Lung (tissue), 12 donors: ENCODE results near the gene ZDHHC19. TPM values are rescaled to one million over a fixed set of nuclear protein-coding genes. Genes with fewer than 3 reads are reported as not detected.
"Not testable (repeated sequence)": the region's sequence is repeated elsewhere in the genome, so short reads cannot be mapped to it uniquely, and the experiment has no call there.

Experiments
- ATAC-seq: fragments of 200-7000 bp; cut with Tn5 transposase; one replicate; pipeline ENCODE4 v1.9.1; 2020; ENCODE audit warnings: moderate number of reproducible peaks; ENCODE audit not compliant: insufficient read depth, low FRiP score
- DNase-seq, 3 donors: peaks; one replicate each; pipeline ENCODE4 v3.0.0-alpha.2; 2013 to 2017
- H3K27ac ChIP-seq, 2 donors: one replicate each; pipeline ENCODE4 v1.5.1; 2013; ENCODE audit warnings: mild to moderate bottlenecking in 2 of 2, moderate library complexity in 2 of 2, control low read depth in 1 of 2, inconsistent platforms in 1 of 2, low read depth in 1 of 2, low read length in 1 of 2
- H3K27me3 ChIP-seq, 3 donors: one replicate each; pipeline ENCODE4 v1.5.1; 2013; ENCODE audit warnings: low read length in 2 of 3; ENCODE audit not compliant: control insufficient read depth in 3 of 3, insufficient read depth in 3 of 3
- H3K36me3 ChIP-seq, 4 donors: one replicate each; pipeline ENCODE4 v1.5.1; 2013; ENCODE audit warnings: low read length in 4 of 4, mild to moderate bottlenecking in 1 of 4, moderate library complexity in 1 of 4; ENCODE audit not compliant: control insufficient read depth in 4 of 4, insufficient read depth in 4 of 4
- H3K4me1 ChIP-seq, 5 donors: one replicate each; pipeline ENCODE4 v1.5.1; 2013; ENCODE audit warnings: low read length in 5 of 5, mild to moderate bottlenecking in 2 of 5, moderate library complexity in 1 of 5; ENCODE audit not compliant: control insufficient read depth in 5 of 5, insufficient read depth in 5 of 5
- H3K4me3 ChIP-seq: one replicate; pipeline ENCODE4 v1.5.1; 2013; ENCODE audit warnings: mild to moderate bottlenecking, control low read depth, moderate library complexity
- H3K9ac ChIP-seq, 2 donors: one replicate each; pipeline ENCODE4 v1.5.1; 2013; ENCODE audit warnings: low read length in 2 of 2, control low read depth in 1 of 2; ENCODE audit not compliant: insufficient read depth in 1 of 2
- H3K9me3 ChIP-seq, 4 donors: one replicate each; pipeline ENCODE4 v1.5.1; 2013; ENCODE audit warnings: low read length in 3 of 4, mild to moderate bottlenecking in 1 of 4, moderate library complexity in 1 of 4; ENCODE audit not compliant: control insufficient read depth in 4 of 4, insufficient read depth in 3 of 4
- CTCF ChIP-seq: IDR thresholded peaks from 2 replicates; pipeline ENCODE4 v1.5.1; 2012; ENCODE audit warnings: mild to moderate bottlenecking; ENCODE audit errors: control extremely low read depth, extremely low read depth
- WGBS, 2 donors: extraction: QIAGEN DNeasy Blood & Tissue Kit; methylation state at CpG; one replicate each; pipeline ENCODE4 v1.1.7; 2013; 5-methylcytosine and 5-hydroxymethylcytosine counted together
- polyA plus RNA-seq, 2 donors: library from polyadenylated mRNA; stranded (reverse); fragments of 200-250 nt; gene quantifications; one replicate each; pipeline ENCODE4 v1.2.1, GENCODE V29; 2013
- total RNA-seq, 2 donors: library from RNA; depleted of rRNA in 1 of 2; stranded (reverse); fragments of >200 nt in 1 of 2; gene quantifications; one replicate each; pipeline ENCODE4 v1.2.1, GENCODE V29; 2014 to 2021
- donor health status: control.
- donor health status: control.
- donor health status: Bipolar disorder and iron deficiency.
- donor health status: healthy.
- donor health status: DM: yes; HTN: yes; CAD: no.

ZDHHC19 gene
- total and polyA plus RNA-seq, 4 donors, result 1.1 to 18.9 (median 4.0) TPM

- no peaks in the 10 kb centered on the region for H3K9me3 ChIP-seq
- no peak for TF ChIP-seq CTCF
- ATAC-seq, result no peak
- peaks cover 0 to 4% (median 0%) of the 10 kb centered on the region in 5 donors for H3K4me1 ChIP-seq
- no peak for DNase-seq
- H3K27ac ChIP-seq, result no peak overlapping the region
- no peak overlapping the region for H3K4me3 ChIP-seq
- no peaks in the 10 kb centered on the region for H3K36me3 ChIP-seq
- WGBS, 2 donors, result 81% methylated on average over 16 of the region's 16 CpGs
- peaks cover 0 to 3% (median 0%) of the 10 kb centered on the region in 3 donors for H3K27me3 ChIP-seq
- H3K9ac ChIP-seq, result no peak overlapping the region
Observed at GRCh38 chr3:196214783-196215441, 3.7 kb upstream of the ZDHHC19 start.

GRCh38 chr3:196209944-196210672, 1.1 kb downstream of the ZDHHC19 start:
- 81 to 93% methylated on average over 11 of the region's 11 CpGs for WGBS, 2 donors
- DNase-seq, result not testable (repeated sequence)

GRCh38 chr3:196208942-196209695, 2.1 kb downstream of the ZDHHC19 start:
- DNase-seq, result no peak
- H3K9ac ChIP-seq, result no peak overlapping the region

More at GRCh38 chr3:196209944-196210672, 1.1 kb downstream of the ZDHHC19 start:
- H3K4me1 ChIP-seq, H3K27me3 ChIP-seq, H3K4me3 ChIP-seq, H3K9ac ChIP-seq, H3K36me3 ChIP-seq, H3K9me3 ChIP-seq, ATAC-seq, H3K27ac ChIP-seq: not testable (repeated sequence)

More at GRCh38 chr3:196208942-196209695, 2.1 kb downstream of the ZDHHC19 start:
- H3K27me3 ChIP-seq, result no peaks in the 10 kb centered on the region
- H3K4me1 ChIP-seq, result peaks cover 0 to 4% (median 0%) of the 10 kb centered on the region in 5 donors
- no peak overlapping the region for H3K4me3 ChIP-seq
- ATAC-seq, result no peak
- H3K9me3 ChIP-seq, result peaks cover 0 to 2% (median 0%) of the 10 kb centered on the region in 4 donors
- H3K27ac ChIP-seq, result no peak overlapping the region
- no peaks in the 10 kb centered on the region for H3K36me3 ChIP-seq
- WGBS, 2 donors, result 86 to 88% methylated on average over 24 of the region's 24 CpGs
- TF ChIP-seq CTCF, result no peak
